Measurements from ENCODE around the gene ACTN4. TPM values are rescaled to one million over a fixed set of nuclear protein-coding genes. Genes with fewer than 3 reads are reported as not detected.

ACTN4 gene
- total RNA-seq, 2 experiments from 2014 or later = 236 to 252 TPM

- Mint-ChIP-seq H3K36me3 (peaks cover 37% of the 10 kb centered on the region), H3K27me3 (no peaks in the 10 kb centered on the region), H3K9me3 (peaks cover 5% of the 10 kb centered on the region), H3K4me3 (no peak overlapping the region), H3K4me1 (peaks cover 70% of the 10 kb centered on the region), H3K27ac (peak overlapping the region; percentile 60)
- POLR2A ChIA-PET = interaction anchor here (1.1 to 1.6 kb wide), 3 partner anchors 15 to 26 kb away, joined by 3 to 4 read pairs (median 4); no protein-coding TSS in a partner anchor
- DNase-seq (no peak), ATAC-seq (ENCODE audit: low read depth) (no peak)
Measured at GRCh38 chr19:38682195-38682867, 34.9 kb downstream of the ACTN4 start.

GRCh38 chr19:38682872-38683392 lies 35.5 kb downstream of the ACTN4 start:
- Mint-ChIP-seq H3K4me1 (peaks cover 72% of the 10 kb centered on the region), H3K27me3 (no peaks in the 10 kb centered on the region), H3K9me3 (peaks cover 5% of the 10 kb centered on the region), H3K4me3 (no peak overlapping the region), H3K36me3 (peaks cover 32% of the 10 kb centered on the region), H3K27ac (peak overlapping the region; percentile 60)
- DNase-seq = no peak
- POLR2A ChIA-PET = interaction anchor here (1.1 to 1.6 kb wide), 2 partner anchors 19 to 26 kb away, joined by 3 to 4 read pairs; no protein-coding TSS in a partner anchor
- no peak for ATAC-seq (ENCODE audit: low read depth)

GRCh38 chr19:38683393-38684077 lies 36.1 kb downstream of the ACTN4 start:
- peak overlapping the region; percentile 32 for H3K27ac Mint-ChIP-seq
- POLR2A ChIA-PET = interaction anchor here (0.6 to 1.6 kb wide), 2 partner anchors 27 to 142 kb away, joined by 3 to 4 read pairs; no protein-coding TSS in a partner anchor
- H3K4me1 Mint-ChIP-seq = peaks cover 71% of the 10 kb centered on the region
- H3K36me3 Mint-ChIP-seq = peaks cover 32% of the 10 kb centered on the region
- ATAC-seq (ENCODE audit: low read depth) = no peak
- H3K27me3 Mint-ChIP-seq = no peaks in the 10 kb centered on the region
- no peak for DNase-seq
- no peak overlapping the region for H3K4me3 Mint-ChIP-seq
- H3K9me3 Mint-ChIP-seq = peaks cover 5% of the 10 kb centered on the region

GRCh38 chr19:38684078-38684861 lies 36.8 kb downstream of the ACTN4 start:
- POLR2A ChIA-PET = interaction anchor here (0.6 kb wide), 1 partner anchor 143 kb away, joined by 3 read pairs; no protein-coding TSS in a partner anchor
- Mint-ChIP-seq H3K9me3 (peaks cover 5% of the 10 kb centered on the region), H3K27me3 (no peaks in the 10 kb centered on the region), H3K4me1 (peaks cover 73% of the 10 kb centered on the region), H3K27ac (peak overlapping the region; percentile 36), H3K4me3 (no peak overlapping the region), H3K36me3 (peaks cover 26% of the 10 kb centered on the region)
- DNase-seq = no peak
- ATAC-seq (ENCODE audit: low read depth) = no peak

- Mint-ChIP-seq H3K27ac (peak overlapping the region; percentile 36), H3K36me3 (peaks cover 26% of the 10 kb centered on the region), H3K27me3 (no peaks in the 10 kb centered on the region), H3K4me3 (no peak overlapping the region), H3K9me3 (peaks cover 5% of the 10 kb centered on the region), H3K4me1 (peaks cover 70% of the 10 kb centered on the region)
- POLR2A ChIA-PET = no interaction called here
- DNase-seq (no peak), ATAC-seq (ENCODE audit: low read depth) (no peak)
Measured at GRCh38 chr19:38684862-38685665, 37.6 kb downstream of the ACTN4 start.

- Mint-ChIP-seq H3K27ac (peak overlapping the region; percentile 78), H3K4me1 (peaks cover 65% of the 10 kb centered on the region), H3K4me3 (peak overlapping the region; percentile 56), H3K9me3 (peaks cover 5% of the 10 kb centered on the region), H3K27me3 (no peaks in the 10 kb centered on the region), H3K36me3 (peaks cover 28% of the 10 kb centered on the region)
- DNase-seq = no peak
- POLR2A ChIA-PET = interaction anchor here (1.5 kb wide), 1 partner anchor 39 kb away, joined by 6 read pairs; the partner anchor contains the start of gene ACTN4
- no peak for ATAC-seq (ENCODE audit: low read depth)
Measured at GRCh38 chr19:38685666-38686529, 38.4 kb downstream of the ACTN4 start.

GRCh38 chr19:38686530-38686888 lies 39.1 kb downstream of the ACTN4 start:
- Mint-ChIP-seq H3K4me1 (peaks cover 61% of the 10 kb centered on the region), H3K9me3 (peaks cover 5% of the 10 kb centered on the region), H3K4me3 (peak overlapping the region; percentile 56), H3K36me3 (peaks cover 26% of the 10 kb centered on the region), H3K27ac (peak overlapping the region; percentile 78), H3K27me3 (no peaks in the 10 kb centered on the region)
- DNase-seq (peak; percentile 50), ATAC-seq (ENCODE audit: low read depth) (peak; percentile 91)
- POLR2A ChIA-PET = interaction anchor here (1.5 kb wide), 1 partner anchor 39 kb away, joined by 6 read pairs; the partner anchor contains the start of gene ACTN4

GRCh38 chr19:38687837-38688378 lies 40.5 kb downstream of the ACTN4 start:
- Mint-ChIP-seq H3K4me1 (peaks cover 66% of the 10 kb centered on the region), H3K27ac (no peak overlapping the region), H3K36me3 (peaks cover 13% of the 10 kb centered on the region), H3K27me3 (no peaks in the 10 kb centered on the region), H3K9me3 (no peaks in the 10 kb centered on the region), H3K4me3 (no peak overlapping the region)
- DNase-seq (no peak), ATAC-seq (ENCODE audit: low read depth) (no peak)
- POLR2A ChIA-PET = interaction anchor here (0.7 kb wide), 1 partner anchor 24 kb away, joined by 5 read pairs; no protein-coding TSS in a partner anchor

- no peaks in the 10 kb centered on the region for H3K27me3 Mint-ChIP-seq
- DNase-seq = no peak
- H3K27ac Mint-ChIP-seq = no peak overlapping the region
- no peak overlapping the region for H3K4me3 Mint-ChIP-seq
- H3K9me3 Mint-ChIP-seq = no peaks in the 10 kb centered on the region
- ATAC-seq (ENCODE audit: low read depth) = no peak
- POLR2A ChIA-PET = interaction anchor here (1.1 to 1.4 kb wide), 2 partner anchors 20 to 159 kb away, joined by 3 to 4 read pairs; no protein-coding TSS in a partner anchor
- peaks cover 73% of the 10 kb centered on the region for H3K4me1 Mint-ChIP-seq
- peaks cover 10% of the 10 kb centered on the region for H3K36me3 Mint-ChIP-seq
Measured at GRCh38 chr19:38690146-38690545, 42.7 kb downstream of the ACTN4 start.

- Mint-ChIP-seq H3K27ac (no peak overlapping the region), H3K36me3 (peaks cover 12% of the 10 kb centered on the region), H3K27me3 (no peaks in the 10 kb centered on the region), H3K4me3 (no peak overlapping the region), H3K4me1 (peaks cover 71% of the 10 kb centered on the region), H3K9me3 (no peaks in the 10 kb centered on the region)
- no peak for ATAC-seq (ENCODE audit: low read depth)
- POLR2A ChIA-PET = interaction anchor here (1.1 to 1.5 kb wide), 3 partner anchors 21 to 158 kb away, joined by 3 to 4 read pairs (median 3); partner anchors contain the start of gene ACTN4
- no peak for DNase-seq
Measured at GRCh38 chr19:38690832-38691231, 43.4 kb downstream of the ACTN4 start.

- DNase-seq (no peak), ATAC-seq (ENCODE audit: low read depth) (no peak)
- Mint-ChIP-seq H3K4me1 (peaks cover 64% of the 10 kb centered on the region), H3K36me3 (peaks cover 12% of the 10 kb centered on the region), H3K4me3 (no peak overlapping the region), H3K9me3 (no peaks in the 10 kb centered on the region), H3K27ac (no peak overlapping the region), H3K27me3 (no peaks in the 10 kb centered on the region)
- POLR2A ChIA-PET = interaction anchor here (1.5 kb wide), 1 partner anchor 44 kb away, joined by 3 read pairs; the partner anchor contains the start of gene ACTN4
Measured at GRCh38 chr19:38691938-38692457, 44.5 kb downstream of the ACTN4 start.
